Endothelial cell of umbilical vein (primary cell): ENCODE results near the gene MN1. TPM values are rescaled to one million over a fixed set of nuclear protein-coding genes. Genes with fewer than 3 reads are reported as not detected.

Experiments
- BruUV-seq: library from RNA; stranded (reverse); fragments of 400-500 nt; replicated peaks from 2 replicates; lab custom pipeline; 2021; lab: Mats Ljungman, UMichigan
- CTCF ChIA-PET: fragments of 300-600, 350-600 bp; sonication (Branson Sonifier 250); formaldehyde crosslinking; loops from one replicate; lab custom pipeline; 2021; ENCODE audit warnings: antibody characterized with exemption, inconsistent platforms; lab: Charles Lee
- POLR2A ChIA-PET: fragments of 300-600, 350-600 bp; sonication (Branson Sonifier 250); formaldehyde crosslinking; loops from one replicate; lab custom pipeline; 2021; ENCODE audit warnings: antibody characterized with exemption, inconsistent platforms; lab: Charles Lee
- DNase-seq: peaks from one replicate; pipeline ENCODE4 v3.0.0-alpha.2; 2011; ENCODE audit warnings: low read depth, low spot score
- FAIRE-seq: peaks from 2 replicates; lab custom pipeline; 2011; peaks lifted over from hg19 to GRCh38; lab: Jason Lieb, UNC
- H2AFZ ChIP-seq: 2 replicates; pipeline ENCODE4 v1.6.0; 2012; ENCODE audit warnings: low read depth, low read length, control low read depth, inconsistent platforms
- H3K27ac ChIP-seq: 2 replicates; pipeline ENCODE4 v1.5.1; 2011; ENCODE audit warnings: low read depth, mild to moderate bottlenecking, control low read depth, low read length, moderate library complexity; ENCODE audit not compliant: insufficient read depth
- H3K27me3 ChIP-seq, 2 experiments: 2 replicates each; pipeline versions ENCODE4 v1.6.0 to v1.6.1; 2011; ENCODE audit warnings: low read length in 2 of 2, mixed read lengths in 1 of 2; ENCODE audit not compliant: control insufficient read depth in 2 of 2, insufficient read depth in 2 of 2
- H3K36me3 ChIP-seq, 2 experiments: 2 replicates in 1 of 2; 3 replicates in 1 of 2; pipeline ENCODE4 v1.5.1; 2011; ENCODE audit warnings: low read length in 2 of 2, mild to moderate bottlenecking in 1 of 2, moderate library complexity in 1 of 2; ENCODE audit not compliant: control insufficient read depth in 2 of 2, insufficient read depth in 2 of 2; ENCODE audit errors: extremely low read depth in 1 of 2
- H3K4me1 ChIP-seq: 3 replicates; pipeline ENCODE4 v1.5.1; 2011; ENCODE audit warnings: mild to moderate bottlenecking, low read length; ENCODE audit not compliant: control insufficient read depth, insufficient read depth; ENCODE audit errors: extremely low read depth
- H3K4me2 ChIP-seq: 2 replicates; pipeline ENCODE4 v1.6.1; 2011; ENCODE audit warnings: low read length, control low read depth, mixed read lengths; ENCODE audit not compliant: insufficient read depth
- H3K4me3 ChIP-seq, 3 experiments: fragments of 200-600 bp in 1 of 3; sonication (generic), shearing (Covaris generic) in 1 of 3; replicated peaks in 1 of 3; 2 replicates each; pipeline ENCODE4 v1.5.1; 2011 to 2016; ENCODE audit warnings: control low read depth in 3 of 3, low read length in 3 of 3, mild to moderate bottlenecking in 2 of 3, inconsistent platforms in 1 of 3, low read depth in 1 of 3, moderate library complexity in 1 of 3; ENCODE audit not compliant: insufficient read depth in 1 of 3
- H3K79me2 ChIP-seq: 2 replicates; pipeline ENCODE4 v1.6.0; 2012; ENCODE audit warnings: low read length, inconsistent platforms; ENCODE audit not compliant: control insufficient read depth, insufficient read depth
- H3K9ac ChIP-seq: replicated peaks from 2 replicates; pipeline ENCODE3; 2011; ENCODE audit warnings: low read length, control low read depth; ENCODE audit not compliant: insufficient read depth; ENCODE audit errors: extremely low read depth
- H3K9me1 ChIP-seq: replicated peaks from 3 replicates; pipeline ENCODE4 v1.6.0; 2011; ENCODE audit warnings: mild to moderate bottlenecking, low read length; ENCODE audit not compliant: control insufficient read depth, insufficient read depth; ENCODE audit errors: extremely low read depth
- H3K9me3 ChIP-seq: replicated peaks from 2 replicates; pipeline ENCODE4 v1.5.1; 2012; ENCODE audit warnings: low read length, inconsistent platforms; ENCODE audit not compliant: control insufficient read depth, insufficient read depth
- H4K20me1 ChIP-seq: replicated peaks from 2 replicates; pipeline ENCODE3; 2011; ENCODE audit warnings: mild to moderate bottlenecking, low read length; ENCODE audit not compliant: control insufficient read depth, insufficient read depth; ENCODE audit errors: extremely low read depth
- CTCF ChIP-seq, 2 donors: IDR thresholded peaks; 1 replicate in 1 of 2; 2 replicates in 1 of 2; pipeline ENCODE4 v1.5.1; 2011; ENCODE audit warnings: low read length in 2 of 2, mild to moderate bottlenecking in 2 of 2, moderate library complexity in 2 of 2, control low read depth in 1 of 2, inconsistent platforms in 1 of 2, low read depth in 1 of 2; ENCODE audit not compliant: insufficient read depth in 1 of 2; ENCODE audit errors: extremely low read depth in 1 of 2
- EZH2 ChIP-seq: IDR thresholded peaks from 2 replicates; pipeline ENCODE4 v1.6.1; 2012; ENCODE audit warnings: borderline replicate concordance, low read depth, mild to moderate bottlenecking, moderate library complexity, low read length, inconsistent platforms; ENCODE audit not compliant: severe bottlenecking
- FOS ChIP-seq: IDR thresholded peaks from 2 replicates; pipeline ENCODE4 v1.6.1; 2011; ENCODE audit warnings: mild to moderate bottlenecking, low read length, moderate library complexity, borderline replicate concordance; ENCODE audit not compliant: insufficient read depth
- GATA2 ChIP-seq: IDR thresholded peaks from 2 replicates; pipeline ENCODE4 v1.7.0; 2011; ENCODE audit warnings: low read depth, mild to moderate bottlenecking, moderate library complexity, mixed read lengths, low read length; ENCODE audit not compliant: insufficient read length, insufficient read depth
- JUN ChIP-seq: IDR thresholded peaks from 2 replicates; pipeline ENCODE4 v1.6.1; 2011; ENCODE audit warnings: borderline replicate concordance, low read depth; ENCODE audit not compliant: insufficient read length, insufficient read depth
- MAX ChIP-seq: IDR thresholded peaks from 2 replicates; pipeline ENCODE4 v1.6.1; 2011; ENCODE audit not compliant: insufficient read depth, insufficient read length
- MYC ChIP-seq: IDR thresholded peaks from one replicate; pipeline ENCODE4 v1.6.1; 2011; ENCODE audit warnings: mild to moderate bottlenecking, low read depth, low read length
- POLR2A ChIP-seq: IDR thresholded peaks from 2 replicates; pipeline ENCODE4 v1.6.1; 2012; ENCODE audit warnings: low read depth, mild to moderate bottlenecking, control low read depth, low read length
- POLR2AphosphoS5 ChIP-seq: IDR thresholded peaks from 2 replicates; pipeline ENCODE4 v1.6.1; 2012; ENCODE audit warnings: low read depth, mild to moderate bottlenecking, control low read depth, low read length, moderate library complexity; ENCODE audit not compliant: insufficient read depth
- dilution Hi-C: fragments of 300-500 bp; cut with MboI; formaldehyde crosslinking; loops from one replicate; pipeline ENCODE4 v1.15.0; 2019; ENCODE audit warnings: low sequenced_read_pairs; ENCODE audit not compliant: extremely low pct_ligation_motif_present
- intact Hi-C: fragments of 100-400 bp; cut with micrococcal nuclease; formaldehyde crosslinking; loops from one replicate; pipeline ENCODE4 v1.10.0; 2022
- polyA plus RNA-seq, 4 experiments: library from polyadenylated mRNA; depleted of rRNA in 3 of 4; stranded (reverse) in 3 of 4; unstranded in 1 of 4; fragments of >200 nt; gene quantifications; 2 replicates each; pipeline versions ENCODE4 v1.2.1 to v1.2.3, GENCODE V29; 2011 to 2012; ENCODE audit warnings: missing spikeins in 1 of 4
- total RNA-seq: library from RNA; stranded (reverse); gene quantifications from 2 replicates; pipeline ENCODE4 v1.2.3, GENCODE V29; 2021

Gene MN1
- total and polyA plus RNA-seq, 2 donors (not counting 3 experiments of a cell fraction or from before 2014, with no cell fraction given): 3.8 to 5.2 TPM

- H3K9me3 ChIP-seq: no peaks in the 10 kb centered on the region
- H4K20me1 ChIP-seq: no peaks in the 10 kb centered on the region
- H3K4me1 ChIP-seq: no peaks in the 10 kb centered on the region
- no peaks in the 10 kb centered on the region for H3K79me2 ChIP-seq
- H3K27ac ChIP-seq: no peak overlapping the region
- TF ChIP-seq EZH2 (no peak), GATA2 (no peak), POLR2A (no peak), POLR2AphosphoS5 (no peak), MYC (no peak), JUN (no peak), FOS (no peak), MAX (no peak), CTCF (IDR thresholded peaks at IDR 0.05; ENCODE audit: extremely low read depth in 1 of 2, insufficient read depth in 1 of 2, low read depth in 1 of 2, low read length in 2 of 2) (no peak)
- dilution Hi-C loops (no loop called here), intact Hi-C loops (no loop called here)
- peaks cover 0 to 5% of the 10 kb centered on the region in 2 experiments for H3K36me3 ChIP-seq
- H3K9me1 ChIP-seq: no peaks in the 10 kb centered on the region
- DNase-seq (no peak), FAIRE-seq (no peak)
- no peaks in the 10 kb centered on the region for H3K27me3 ChIP-seq
- no peak overlapping the region for H3K4me3 ChIP-seq
- H3K9ac ChIP-seq: no peak overlapping the region
- no TSS peak for BruUV-seq
- ChIA-PET CTCF (interaction anchor here (1.7 kb wide), 1 partner anchor 10 kb away, joined by 6 read pairs; no protein-coding TSS in a partner anchor), POLR2A (no interaction called here)
- no peak overlapping the region for H2AFZ ChIP-seq
- no peak overlapping the region for H3K4me2 ChIP-seq
These were observed 38.9 kb upstream of the MN1 start for GRCh38 chr22:27840436-27840835.
